ENCODE data around the gene CAPNS2.
"Not testable (repeated sequence)": the region's sequence is repeated elsewhere in the genome, so short reads cannot be mapped to it uniquely, and the experiment has no call there.

Gene CAPNS2

DNA sequence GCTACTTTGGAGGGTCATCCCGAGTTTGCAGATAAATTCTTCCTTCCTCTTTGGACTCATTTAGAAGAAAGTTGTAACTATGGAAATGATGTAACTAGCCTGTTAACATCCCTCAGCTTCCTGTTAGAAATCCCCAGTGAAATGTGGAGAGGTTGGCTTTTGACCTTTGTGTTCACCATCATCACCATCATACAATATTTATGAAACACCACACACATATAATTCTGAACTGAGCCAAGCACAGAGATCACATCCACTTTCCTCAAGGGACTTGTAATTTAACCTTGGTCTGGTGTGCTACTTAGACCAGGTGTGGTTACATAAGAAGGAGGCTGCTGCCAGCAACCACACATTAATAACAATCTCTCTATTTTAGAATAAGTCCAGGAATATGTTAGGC, 2.5 kb downstream of the CAPNS2 start:
- DNase-seq: no peak

DNA sequence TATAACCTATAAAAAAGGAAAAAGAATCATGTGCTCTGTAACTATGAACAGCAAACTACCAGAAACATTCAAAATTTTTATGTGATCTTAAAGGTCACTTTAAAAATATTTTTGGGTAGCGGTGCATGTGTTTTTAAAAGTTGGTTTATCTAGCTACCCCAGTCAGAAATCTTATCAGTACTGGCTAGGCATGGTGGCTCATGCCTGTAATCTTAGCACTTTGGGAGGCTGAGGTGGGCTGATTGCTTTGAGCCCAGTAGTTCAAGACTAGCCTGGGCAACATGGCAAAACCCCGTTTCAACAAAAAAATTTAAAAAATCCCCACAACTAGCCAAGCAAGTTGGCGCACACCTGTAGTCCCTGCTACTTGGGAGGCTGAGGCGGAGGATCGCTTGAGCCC, 3.7 kb downstream of the CAPNS2 start:
- no peak for DNase-seq

DNA sequence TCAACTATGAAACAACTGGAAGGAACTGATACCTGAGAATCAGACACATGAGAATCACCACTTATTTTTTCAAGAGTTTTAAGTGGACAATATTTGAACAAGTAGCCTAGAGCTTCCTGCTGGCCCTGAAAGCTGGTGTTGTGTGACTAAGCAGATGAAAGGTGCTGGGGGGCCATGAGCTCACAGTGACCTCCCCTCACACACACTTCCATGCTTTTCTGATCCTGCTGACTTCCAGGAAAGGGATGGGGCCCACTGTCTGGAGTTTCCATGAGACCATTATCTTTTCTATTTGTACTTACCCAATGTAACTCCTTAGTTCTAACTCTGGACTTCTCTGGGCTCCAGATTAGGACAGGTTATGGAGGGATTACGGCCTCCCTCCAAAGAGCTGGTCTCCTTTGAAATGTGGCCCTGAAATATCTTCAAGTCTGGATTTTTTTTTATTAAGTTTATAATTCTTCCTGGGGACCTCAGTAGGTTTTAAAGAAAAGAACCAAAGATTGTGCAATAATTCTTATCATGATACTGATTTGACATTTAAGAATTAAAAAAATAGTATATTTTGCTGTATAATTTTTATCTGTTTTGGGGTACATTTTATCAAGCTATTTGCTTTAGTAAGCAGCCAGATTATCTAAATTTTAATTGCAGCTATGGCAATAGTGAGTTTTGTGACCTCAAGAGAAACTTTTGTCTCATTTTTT, 4.9 kb downstream of the CAPNS2 start:
- peak; percentile 31 for DNase-seq

DNA sequence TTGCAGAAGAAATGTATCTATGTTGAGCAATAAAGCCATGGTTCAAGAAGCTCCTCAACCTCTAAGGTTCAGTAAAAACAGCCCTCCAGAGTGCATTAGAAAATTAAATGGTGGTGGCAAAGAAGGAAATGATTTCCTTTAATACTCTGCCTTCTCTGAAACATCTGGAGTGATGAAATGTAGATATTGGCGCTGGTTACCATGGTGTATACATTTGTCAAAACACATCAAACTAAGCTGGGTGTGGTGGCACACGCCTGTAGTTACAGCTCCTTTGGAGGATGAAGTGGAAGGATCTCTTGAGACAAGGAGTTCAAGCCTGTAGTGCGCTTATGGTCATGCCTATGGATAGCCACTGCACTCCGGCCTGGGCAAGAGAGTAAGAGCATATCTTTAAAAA, 6.0 kb downstream of the CAPNS2 start:
- no peak for DNase-seq

DNA sequence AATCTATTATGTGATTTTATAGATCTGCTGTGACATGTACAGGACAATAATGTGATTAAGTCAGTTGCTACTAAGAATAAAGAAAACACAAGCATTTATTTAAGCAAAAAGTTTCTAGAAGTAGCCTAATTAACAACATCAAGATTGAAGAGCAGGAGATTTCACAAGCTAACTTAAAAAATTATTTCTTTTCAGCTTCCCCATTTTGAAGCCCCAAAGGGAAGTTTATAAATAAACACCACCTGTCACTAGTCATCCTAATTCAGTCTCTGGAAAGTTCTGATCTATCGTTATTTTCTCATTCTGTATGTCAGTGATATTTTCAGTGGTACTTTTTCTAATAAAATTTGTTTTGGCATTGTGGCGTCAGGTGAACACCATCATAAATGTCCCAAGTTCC, 8.3 kb downstream of the CAPNS2 start:
- DNase-seq: no peak

DNA sequence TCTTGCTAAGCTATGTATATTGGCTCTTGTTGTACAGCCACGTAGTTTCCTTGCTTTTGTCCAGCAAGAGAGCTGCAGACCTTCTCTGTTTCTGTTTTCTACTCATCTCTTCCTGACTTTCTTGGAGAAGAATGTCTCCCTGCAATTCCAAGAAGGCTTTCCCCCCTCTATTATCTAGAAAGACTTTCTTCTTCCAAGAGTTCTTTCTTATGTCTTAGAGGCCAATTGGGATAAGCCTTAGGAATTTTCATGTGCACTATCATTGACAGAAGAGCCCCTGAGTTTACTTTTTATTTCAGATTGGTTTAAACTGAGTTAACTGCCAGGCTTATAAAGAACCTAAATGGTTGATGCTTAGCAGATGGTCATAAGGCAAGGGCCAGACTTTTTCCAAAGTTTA, 9.0 kb downstream of the CAPNS2 start:
- DNase-seq: no peak

DNA sequence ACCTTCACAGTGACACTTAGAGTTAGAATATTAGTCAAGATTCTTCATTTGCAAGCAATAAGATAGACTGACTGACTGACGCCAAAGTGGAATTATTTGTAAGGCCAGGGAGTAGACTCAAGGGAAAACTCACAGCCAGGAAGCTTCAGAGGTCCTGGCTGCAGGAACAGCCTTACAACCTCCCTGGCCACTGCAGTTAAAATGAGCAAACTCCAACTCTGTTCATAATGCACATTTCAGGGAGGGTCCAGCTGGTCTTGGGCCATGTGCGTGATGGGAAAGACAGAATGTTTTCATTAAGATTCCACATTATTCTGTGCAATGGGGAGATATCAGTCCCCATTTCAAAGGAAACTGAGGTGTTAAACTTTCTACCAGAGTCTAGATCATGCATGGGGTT, 9.9 kb downstream of the CAPNS2 start:
- DNase-seq: no peak

DNA sequence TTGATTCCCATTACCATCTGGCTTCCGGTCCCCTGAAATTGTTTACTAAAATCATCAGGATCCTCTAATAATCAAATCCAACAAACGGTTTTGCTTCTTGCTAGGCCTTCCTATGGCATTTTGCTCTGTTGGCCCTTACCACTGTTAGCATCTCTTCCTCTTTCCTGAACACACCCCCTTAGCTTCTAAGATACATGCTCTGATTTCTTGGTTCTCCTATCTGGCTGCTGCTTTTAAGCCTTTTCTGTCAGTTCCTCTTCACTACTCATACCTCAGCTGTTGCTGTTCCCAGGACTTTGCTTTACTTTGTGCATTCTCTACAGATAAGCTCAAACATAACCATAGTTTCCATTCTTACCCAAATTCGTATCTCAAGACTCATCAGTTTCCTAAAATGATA, 11.4 kb downstream of the CAPNS2 start:
- no peak for DNase-seq

DNA sequence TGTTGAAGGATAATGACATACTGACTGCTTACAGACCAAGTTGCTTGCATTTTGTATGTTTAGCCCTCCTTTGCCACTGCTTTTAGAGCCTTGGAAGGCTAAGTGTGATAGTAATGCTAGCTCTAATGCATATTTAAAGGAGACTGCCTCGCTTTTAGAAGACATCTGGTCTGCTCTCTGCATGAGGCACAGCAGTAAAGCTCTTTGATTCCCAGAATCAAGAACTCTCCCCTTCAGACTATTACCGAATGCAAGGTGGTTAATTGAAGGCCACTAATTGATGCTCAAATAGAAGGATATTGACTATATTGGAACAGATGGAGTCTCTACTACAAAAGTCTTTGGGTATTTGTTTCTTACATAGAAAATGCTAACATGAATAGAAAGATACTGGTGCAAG, 19.1 kb downstream of the CAPNS2 start:
- DNase-seq: no peak

DNA sequence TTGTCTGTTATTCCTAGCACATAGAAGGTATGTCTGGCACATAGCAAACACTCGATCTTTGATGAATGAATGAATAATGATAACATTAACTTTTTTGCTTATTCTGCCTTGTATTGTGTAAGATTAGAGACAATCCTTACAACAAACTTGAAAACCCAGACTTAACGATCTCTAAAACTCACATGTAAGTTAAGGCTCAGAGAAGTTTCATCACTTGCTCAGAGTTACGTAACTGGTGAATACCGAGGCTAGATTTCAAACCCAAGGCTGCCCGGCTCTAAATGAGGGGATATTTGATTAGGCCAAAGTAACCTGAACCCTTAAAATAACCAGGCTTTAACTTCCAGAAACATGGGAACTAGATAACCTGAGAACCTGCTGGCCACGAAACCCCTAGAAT, 22.3 kb downstream of the CAPNS2 start:
- no peak for DNase-seq

DNA sequence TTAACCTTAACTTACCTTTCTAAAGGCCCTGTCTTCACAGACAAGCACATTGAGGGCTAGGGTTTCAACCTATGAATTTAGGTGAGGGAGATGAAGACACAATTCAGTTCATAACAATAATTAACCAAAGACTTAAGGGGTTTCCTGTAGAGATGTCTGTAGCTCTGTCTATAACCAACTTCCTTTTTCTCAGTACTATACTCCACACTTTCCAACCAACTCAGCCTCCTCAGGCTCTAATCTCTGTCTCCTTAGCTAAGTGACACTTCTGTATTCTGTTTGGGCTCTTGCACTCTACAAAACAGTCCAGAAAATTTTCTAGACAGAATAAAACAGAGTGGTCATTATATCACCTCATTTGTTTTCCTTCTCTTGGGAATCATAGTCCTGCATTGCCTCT, 25.8 kb downstream of the CAPNS2 start:
- no peak for DNase-seq

DNA sequence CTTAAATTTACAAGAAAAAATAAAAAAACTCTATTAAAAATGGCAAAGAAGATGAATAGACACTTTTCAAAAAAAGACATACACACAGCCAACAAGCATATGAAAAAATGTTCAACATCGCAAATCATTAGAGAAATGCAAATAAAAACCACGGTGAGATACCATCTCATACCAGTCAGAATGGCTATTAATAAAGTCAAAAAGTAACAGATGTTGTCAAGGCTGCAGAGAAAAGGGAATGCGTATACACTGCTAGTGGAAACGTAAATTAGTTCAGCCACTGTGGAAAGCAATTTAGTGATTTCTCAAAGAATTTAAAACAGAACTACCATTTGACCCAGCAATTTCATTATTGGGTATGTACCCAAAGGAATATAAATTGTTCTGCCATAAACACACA, 31.4 kb downstream of the CAPNS2 start:
- DNase-seq: no peak

DNA sequence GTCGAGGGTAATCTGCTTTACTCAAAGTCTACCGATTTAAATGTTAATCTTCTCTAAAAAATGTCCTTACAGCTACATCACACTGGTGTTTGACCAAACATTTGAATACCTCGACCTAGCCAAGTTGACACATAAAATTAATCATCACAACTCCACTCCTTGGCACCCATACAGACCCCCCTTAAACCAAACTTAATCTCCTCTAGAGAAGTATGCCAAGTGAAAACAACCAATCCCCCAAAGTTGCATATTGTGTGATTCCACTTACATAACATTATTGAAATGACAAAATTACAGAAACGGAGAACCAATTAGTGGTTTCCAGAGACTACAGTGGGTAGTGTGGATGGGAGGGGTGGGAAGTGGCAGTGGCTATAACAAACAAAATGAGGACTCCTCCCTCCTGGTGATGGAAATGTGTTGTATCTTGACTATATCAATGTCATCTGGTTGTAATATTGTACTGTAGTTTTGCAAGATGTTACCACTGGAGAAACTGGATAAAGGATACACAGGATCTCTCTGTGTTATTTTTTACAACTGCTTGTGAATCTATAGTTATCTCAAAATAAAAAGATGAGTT, 39.4 kb downstream of the CAPNS2 start:
- no peak for DNase-seq

DNA sequence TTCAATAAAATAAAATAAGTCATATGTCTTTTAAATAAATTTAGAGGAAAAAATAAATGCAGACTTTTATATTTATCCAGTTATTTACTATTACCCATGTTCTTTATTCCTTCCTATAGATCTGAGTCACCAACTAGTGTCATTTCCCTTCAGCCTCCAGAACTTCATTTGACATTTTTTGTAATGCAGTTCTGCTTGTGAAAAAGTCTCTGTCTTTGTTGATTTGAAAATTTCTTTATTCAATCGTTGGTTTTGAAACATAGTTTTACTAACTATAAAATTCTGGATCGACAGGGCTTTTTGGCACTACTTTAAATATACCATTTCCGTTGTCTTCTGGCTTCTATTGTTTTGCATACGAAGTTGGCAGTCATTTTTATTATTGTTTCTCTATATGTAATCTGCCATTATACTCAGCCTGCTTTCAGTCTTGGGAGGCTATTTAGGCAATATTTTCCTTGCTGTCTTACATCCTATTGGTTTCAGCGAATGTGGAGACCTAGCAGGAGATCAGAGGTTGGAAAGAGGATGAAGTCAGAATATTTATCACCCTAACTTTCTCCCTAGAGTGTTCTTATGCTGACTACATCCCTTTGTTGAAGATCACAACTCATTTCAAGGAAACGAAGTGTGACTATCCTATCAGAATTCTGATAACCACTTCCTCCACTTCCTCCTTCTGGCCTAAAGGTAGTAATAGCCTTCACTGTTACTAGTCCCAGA, 47.3 kb downstream of the CAPNS2 start:
- DNase-seq: no peak

DNA sequence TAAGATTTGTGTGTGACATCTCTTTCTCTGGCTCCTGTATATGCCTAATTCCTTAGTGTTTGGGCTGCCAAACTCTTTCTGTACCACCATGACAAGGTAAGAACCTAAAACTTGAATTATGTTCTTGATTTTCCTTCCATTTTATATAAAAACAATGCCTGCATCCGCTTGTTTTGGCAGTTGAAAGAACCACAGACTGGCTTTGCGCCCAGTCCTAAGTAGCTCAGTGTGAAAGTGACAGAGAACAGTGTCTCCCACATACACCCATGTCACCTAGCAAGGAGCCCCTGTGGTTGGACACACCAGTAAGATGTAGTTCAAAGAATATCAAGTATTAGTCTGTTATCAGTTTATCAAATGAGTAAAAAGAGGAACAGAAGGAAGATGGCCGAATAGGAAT, 48.6 kb downstream of the CAPNS2 start:
- no peak for DNase-seq

DNA sequence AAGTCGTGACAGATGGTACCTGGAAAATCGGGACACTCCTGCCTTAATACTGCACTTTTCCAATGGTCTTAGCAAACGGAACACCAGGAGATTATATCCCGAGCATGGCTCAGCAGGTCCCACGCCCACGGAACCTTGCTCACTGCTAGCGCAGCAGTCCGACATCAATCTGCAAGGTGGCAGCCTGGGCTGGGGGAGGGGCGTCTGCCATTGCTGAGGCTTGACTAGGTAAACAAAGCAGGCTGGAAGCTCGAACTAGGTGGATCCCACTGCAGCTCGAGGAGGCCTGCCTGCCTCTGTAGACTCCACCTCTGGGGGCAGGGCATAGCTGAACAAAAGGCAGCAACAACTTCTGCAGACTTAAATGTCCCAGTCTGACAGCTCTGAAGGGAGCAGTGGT, 49.2 kb downstream of the CAPNS2 start:
- not testable (repeated sequence) for DNase-seq

Measured in DMS53 (cell line).